Activated T-helper 9 cell treated with anti-CD3 and anti-CD28 coated beads, Interleukin-2, amount 50 U/mL, for 16 hours (primary cell): ENCODE results near the gene CRELD1.

Source experiments
- DNase-seq: peaks from one replicate; pipeline ENCODE4 v3.0.0-alpha.2; 2020; ENCODE audit warnings: low read depth

Gene CRELD1

DNA sequence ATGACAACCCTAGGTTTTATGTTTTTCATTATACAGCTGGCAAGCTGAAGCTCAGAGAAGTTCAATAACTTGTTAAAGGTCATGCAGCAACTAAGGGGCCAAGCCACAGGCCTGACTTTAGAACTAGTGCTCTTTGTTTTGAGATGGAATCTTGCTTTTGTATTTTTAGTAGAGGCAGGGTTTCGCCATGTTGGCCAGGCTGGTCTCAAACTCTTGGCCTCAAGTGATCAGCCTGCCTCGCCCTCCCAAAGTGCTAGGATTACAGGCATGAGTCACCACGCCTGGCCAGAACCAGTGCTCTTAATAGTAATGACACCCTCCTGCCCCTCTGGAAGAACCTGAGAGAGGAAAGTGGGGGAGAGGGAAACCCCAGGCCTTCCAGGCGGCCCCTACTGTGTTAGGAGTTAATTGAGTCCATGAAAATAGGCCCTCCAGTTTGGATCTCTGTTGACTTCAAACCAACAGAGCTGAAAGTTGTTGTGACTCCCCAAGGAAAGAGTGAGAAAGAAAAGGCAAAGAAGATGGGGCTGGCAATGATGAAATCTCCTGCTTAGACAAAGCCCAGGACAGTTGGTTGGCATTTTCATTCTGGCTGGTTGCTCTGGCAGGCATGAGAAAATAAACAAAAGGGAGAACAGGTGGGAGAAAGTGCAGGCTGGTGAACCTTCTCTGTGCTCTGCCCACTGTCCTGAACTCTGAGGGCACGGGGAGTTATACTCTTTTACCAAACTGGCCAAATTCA, 22.1 kb downstream of the CRELD1 start:
- DNase-seq = no peak

DNA sequence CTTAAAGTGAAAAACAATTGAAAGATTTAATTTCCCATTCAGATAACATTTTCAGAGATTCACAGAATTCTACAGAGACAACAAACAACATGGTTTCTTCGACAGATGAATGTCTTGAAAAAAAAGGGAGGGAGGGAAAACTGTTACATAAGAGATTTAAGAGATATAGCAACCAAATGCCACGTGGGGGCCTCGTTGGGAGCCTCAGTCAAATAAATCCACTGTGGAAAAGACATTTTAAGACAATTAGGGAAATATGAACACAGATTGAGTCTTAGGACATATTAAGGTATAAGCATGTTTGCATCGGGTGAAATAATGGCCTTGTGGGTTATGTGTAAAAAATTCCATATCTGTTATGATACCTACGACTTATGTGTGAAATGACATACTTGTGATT, 23.6 kb downstream of the CRELD1 start:
- no peak for DNase-seq

DNA sequence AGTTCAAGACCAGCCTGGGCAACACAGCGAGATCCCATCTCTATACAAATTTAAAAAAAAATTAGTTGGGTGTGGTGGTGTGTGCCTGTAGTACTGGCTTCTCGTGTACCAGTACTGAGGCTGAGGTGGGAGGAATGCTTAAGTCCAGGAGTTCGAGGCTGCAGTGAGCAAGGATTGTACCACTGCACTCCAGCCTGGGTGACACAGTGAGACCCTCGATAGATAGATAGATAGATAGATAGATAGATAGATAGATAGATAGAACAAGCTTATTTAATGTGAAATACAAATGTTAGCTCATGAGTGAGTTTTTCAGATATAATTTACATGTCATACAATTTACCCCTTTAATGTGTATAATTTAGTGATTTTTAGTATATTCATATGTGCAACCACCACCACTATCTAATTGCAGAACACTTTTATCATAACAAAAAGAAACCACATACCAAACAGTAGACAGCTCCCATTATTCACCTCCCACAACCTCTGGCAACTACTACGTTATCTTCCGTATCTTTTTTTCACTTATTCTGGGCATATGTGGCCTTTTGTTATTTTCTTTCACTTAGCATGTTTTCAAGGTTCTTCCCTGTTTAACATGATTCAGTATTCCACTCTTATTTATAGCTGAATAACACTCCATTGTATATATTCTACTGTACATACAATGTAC, 31.7 kb downstream of the CRELD1 start:
- DNase-seq = no peak

DNA sequence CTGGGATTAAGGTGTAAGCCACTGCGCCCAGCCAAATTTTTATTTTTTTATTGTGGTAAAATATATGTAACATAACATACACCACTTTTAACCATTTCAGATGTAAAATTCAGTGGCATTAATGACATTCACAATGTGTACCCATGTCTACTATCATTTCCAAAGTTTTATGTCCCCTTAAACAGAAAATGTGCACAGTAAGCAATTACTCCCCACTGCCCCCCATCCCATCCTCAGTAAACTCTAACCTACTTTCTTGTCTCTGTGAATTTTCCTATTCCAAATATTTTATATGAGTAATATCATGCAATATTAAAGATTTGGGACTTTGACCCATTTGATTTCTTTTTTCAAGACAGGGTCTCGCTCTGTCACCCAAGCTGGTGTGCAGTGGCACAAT, 33.2 kb downstream of the CRELD1 start:
- no peak for DNase-seq

DNA sequence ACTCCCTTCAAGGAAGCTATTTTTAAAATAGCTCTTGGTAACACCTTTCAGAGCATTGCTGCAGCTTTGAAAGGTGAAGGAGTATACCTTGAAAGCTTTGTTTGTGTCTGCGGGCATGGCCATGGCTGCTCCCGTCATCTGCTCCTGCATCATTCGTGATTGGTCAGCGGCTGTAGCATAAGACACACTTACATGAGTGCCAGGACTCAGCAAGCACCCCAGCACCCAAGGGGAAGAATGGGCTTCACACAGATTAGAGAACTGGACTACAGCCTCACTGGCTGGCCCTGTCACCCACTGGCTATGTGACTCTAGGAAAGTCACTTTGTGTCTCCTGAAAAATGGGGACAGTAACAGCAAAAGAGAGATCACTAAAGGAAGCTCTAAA, 36.0 kb downstream of the CRELD1 start:
- no peak for DNase-seq

DNA sequence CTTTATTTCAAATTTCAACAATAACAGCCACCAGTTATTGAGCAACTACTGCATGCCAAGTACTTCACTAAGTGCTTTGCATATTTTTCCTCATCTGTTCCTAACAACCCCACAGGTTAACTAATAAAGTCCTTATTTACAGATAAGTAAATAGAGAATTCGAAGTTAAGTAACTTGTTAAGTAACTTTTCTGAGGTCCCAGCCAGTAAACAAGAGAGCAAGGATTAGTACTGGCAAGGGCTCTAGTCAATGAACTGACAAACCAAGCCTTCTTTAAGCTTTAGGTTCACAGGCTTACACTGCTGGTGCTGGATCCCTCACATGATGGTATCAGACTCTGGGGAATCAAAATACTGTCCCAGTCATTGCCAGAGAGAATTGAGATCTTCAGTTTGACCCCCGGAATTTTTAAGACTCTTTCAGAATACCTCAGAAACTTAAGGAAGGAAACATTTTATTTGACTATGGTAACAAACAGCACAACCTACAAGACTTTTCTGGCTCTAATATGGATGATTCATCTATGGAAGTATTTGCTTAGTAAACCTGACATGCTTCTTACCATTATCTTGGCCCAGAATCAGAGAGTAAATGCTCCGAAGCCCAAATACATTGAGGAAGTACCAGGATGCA, 36.5 kb downstream of the CRELD1 start:
- no peak for DNase-seq

DNA sequence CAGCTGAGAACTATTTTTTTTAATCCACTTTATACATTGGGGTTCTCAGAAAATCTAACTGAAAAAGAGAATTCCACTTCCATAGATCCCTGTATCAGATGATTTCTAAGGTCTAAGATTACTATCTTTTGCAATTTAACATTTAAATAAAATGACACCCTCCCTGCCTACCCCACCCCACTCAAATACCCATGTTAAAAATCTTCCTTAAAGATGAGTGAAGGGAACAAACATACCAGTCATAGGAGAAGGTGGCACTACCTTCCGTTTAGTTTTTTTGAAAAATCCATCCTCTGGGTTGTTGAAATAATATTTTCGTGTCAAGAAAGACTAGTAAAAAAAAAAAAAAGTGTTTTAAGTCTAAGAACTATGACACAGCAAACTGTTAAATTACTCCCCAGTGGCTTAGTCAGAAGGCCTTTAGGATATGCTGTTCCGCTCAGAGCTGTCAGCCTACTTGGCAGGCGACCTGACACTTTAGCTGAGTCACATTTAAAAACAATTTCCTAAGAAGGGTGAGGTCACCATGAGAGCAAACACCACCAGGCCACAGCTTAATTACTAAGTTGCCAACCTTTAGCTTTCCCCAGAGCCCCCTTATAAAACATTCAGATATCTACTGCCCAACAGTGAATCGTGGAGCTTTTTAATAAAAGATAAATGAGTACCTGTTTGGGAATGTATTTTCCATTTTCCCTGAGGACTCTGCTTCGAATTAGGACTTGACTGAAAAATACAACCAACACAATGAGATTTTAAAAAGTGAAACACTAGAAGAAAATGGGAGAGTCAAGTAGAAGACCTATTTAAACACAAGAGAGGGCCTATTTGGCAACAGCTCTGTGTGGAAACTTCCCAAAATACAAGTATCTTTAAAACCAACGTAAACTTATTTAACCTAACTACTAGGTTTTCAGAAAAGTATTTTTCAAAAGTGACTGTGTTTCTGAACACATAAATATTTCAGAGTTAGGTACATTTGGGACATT, 43.4 kb downstream of the CRELD1 start:
- no peak for DNase-seq

DNA sequence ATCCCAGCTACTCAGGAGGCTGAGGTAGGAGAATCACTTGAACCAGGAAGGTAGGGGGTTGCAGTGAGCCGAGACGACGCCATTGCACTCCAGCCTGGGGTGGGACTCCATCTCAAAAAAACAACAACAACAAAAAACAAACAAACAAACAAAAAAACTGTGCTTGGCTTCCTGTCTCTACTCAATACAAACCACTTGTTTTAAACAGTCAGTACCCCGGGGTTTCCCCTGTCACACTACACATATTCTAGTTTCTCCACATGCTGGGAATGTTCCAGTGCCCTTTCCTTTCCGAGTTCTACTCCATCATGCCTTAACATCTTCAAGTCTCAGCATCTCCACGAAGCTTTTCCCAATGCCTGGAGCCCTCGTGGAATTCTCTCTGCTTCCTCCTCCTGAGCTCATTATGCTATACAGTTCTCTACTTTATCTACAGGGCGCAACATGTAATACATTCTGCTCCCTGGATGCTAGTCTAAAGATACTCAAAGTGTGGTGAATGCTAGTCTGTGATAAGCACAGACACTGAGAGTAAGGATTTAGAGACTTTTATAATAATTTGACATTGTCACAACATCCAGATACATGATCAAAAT, 45.2 kb downstream of the CRELD1 start:
- no peak for DNase-seq

DNA sequence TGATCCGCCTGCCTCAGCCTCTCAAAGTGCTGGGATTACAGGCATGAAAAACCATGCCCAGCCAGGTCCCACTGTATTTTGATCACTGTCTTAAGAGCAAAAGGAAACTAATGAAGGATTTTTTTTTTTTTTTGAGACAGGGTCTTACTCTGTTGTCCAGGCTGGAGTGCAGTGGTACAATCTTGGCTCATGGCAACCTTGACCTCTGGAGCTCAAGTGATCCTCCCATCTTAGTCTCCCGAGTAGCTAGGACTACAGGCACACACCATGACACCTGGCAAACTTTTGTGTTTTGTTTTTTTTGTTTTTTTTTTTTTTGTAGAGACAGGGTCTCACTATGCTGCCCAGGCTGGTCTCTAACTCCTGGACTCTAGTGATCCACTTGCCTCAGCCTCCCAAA, 46.6 kb downstream of the CRELD1 start:
- DNase-seq = no peak

DNA sequence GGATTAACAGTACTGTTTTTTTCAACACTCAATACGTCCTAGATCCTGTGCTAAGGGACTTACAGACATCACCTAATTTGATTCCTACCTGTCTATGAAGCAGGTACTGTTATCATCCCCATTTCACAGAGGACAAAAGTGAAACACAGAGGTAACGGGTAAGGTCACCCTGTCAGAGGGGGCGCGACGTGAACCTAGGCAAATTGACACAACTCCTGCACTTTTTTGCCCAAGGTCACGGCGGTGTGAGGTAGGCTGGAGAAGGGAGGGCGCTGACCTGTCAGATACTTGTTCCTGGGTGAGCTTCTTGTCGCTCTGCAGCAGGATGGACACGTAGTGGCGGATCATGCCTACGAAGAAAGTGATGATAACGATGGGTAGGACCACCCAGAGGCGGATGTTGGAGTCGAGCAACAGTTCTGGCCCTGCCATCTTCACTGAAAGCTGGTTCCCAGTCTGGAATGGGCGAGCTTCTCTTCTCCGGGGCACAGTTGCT, 52.6 kb downstream of the CRELD1 start:
- DNase-seq = no peak

DNA sequence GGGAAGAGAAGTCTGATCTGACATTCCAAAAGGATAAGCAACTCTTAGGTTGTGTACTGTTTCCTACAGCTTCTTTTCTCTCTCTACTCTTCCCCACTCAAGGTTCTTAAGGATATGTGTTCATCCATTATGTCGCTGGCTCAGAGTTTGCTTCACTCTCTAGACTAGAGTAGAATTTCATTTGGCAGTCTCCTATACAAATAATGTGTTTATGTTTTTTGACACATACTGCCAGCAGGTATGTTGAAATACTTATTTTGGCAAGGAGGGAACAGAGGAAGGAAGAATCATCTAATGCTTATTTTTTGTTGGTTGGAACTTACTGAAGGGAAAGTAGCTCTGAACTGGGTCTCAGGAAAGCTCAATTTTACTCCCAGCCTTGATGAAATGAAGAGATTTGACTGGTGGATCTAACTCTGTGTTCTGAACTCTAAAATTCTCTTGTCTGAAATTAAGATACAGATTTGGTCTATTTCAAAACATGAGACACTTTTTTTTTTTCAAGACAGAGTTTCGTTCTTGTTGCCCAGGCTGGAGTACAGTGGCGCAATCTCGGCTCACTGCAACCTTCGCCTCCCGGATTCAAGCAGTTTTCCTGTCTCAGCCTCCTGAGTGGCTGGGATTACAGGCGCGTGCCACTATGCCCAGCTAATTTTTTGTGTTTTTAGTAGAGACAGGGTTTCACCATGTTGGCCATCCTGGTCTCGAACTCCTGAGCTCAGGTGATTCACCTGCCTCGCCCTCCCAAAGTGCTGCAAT, 60.6 kb downstream of the CRELD1 start:
- DNase-seq = no peak
